SIG-M5 treated with dmso at 0.1 percent for 504 hours (cell line): ENCODE measurements around the gene OMP.
"Not testable (repeated sequence)": the region's sequence is repeated elsewhere in the genome, so short reads cannot be mapped to it uniquely, and the experiment has no call there.

Experiments
- DNase-seq: peaks from one replicate; lab custom pipeline; 2025; ENCODE audit not compliant: unreplicated experiment; lab: John Stamatoyannopoulos, UW

Gene OMP

DNA sequence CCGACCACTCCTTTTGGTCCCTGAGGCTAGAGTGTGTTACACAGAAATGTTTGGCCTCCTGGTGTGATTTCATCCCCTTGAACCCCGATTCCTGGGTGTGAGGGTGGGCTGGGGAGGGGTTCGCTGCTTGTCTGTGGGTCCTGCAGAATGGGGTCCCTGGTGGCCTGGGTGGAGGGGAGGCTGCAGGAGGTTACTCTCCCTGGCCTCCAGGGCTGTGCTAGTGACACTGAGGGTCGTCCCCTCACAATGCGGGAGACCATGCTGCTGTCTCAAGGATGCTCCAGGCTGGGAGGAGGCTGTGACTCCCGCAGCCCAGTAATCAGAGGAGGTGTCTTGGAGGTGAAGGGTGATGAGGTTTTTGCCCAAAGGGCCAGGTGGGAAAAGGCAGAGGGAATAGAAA lies 17.0 kb upstream of the OMP start:
- DNase-seq: no peak

DNA sequence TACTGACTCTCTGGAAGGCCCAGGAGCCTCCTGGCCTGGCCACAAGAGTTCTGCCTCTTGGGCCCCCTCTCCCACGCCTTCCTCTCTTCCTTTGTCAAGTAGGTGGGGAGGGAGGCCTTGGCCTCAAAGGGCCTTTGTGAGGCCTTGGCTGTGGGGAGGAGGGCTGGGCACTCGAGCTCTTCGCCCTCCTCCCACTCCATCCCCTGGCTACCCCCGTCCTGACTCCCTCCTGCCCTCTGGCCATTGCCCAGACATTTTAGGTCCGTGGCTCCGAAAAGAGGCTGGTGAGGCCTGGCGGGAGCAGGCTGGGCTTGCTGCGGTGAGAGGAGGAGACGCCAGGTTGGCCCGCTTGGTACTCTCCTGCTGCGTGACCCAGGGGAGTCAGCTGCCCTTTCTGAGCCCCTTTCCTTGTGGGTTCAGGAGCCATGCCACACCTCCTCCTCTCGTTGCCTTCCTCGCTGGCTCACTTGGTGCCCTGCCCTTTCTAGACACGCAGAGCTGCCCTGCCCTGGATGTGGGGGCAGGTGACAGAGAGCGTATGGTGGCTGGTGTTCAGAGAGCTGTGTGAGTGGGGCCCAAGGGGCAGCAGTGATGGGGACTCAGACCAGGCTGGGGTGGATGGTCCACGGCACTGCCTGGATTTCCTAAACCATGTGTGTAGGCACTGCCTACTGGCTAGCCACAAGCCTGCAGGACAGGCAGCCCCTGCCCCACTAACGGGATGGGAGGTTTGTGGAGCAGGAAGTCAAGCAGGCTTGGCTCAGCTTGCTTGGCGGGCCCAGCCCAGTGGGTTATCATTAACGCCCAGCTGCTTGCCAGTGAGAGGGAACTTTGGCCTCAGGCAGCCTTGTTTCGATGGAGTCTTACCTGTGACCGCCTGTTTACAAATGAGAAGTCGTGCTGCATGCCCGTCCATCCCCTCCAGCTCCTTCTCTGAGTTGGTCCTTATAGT lies 15.8 kb upstream of the OMP start:
- no peak for DNase-seq

DNA sequence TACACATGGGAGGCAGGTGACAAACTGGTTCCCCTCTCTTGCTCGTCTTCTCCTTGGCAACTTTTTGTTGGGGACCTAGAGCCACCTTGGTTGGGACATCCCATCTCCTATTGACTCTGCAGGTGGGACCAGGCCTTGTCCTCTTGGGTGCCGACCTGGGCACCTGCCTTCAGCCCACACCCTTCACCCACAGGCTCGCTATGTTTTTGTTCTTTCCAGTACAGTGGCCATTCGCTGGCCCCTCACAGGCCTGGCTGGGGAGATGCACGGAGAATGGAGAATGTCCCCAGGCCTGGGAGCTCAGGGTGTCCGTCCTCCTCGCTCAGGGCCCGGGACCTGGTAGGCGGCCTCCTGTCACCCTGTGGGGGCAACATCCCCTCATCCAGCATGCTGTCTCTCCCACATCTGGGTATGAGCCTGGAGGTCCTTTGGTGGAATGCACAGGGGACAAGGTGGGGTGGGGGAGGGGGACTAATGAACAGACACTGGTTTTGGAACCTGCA lies 14.9 kb upstream of the OMP start:
- no peak for DNase-seq

DNA sequence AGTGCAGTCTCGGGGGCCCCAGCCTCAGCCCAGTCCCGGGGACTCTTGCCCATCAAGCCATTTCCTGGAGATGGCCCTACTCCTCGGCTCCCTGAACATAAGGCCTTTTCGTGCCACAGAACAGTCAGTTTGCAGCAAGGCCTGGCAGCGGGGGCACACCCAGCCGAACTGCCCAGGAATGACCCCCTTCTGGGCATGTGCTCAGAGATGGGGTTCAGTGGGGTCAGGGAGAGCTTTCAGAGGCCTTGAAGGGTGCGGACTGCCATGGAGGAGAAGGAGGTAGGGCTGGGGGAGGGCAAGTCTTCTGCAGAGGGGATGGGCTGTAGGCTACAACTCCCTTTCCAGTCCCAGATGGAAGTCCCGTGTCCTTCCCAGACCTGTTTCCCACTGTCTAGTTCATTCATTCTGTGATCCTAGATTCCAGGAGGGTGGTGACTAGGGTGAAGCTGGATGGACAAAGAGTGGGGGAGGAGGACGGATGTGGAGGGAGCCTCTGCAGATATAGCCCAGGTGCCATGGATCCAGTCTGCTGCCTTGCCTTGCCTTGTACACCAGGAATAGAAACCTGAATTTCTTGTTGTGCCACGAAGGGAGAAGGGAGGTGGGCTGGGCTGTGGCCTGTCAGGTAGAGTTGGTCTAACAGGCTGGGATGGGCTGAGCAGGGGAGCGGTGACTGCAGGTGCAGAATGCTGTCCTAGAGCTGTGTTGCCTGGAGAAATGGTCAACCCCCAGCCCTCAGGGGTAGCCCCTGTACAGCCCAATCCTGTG lies 14.2 kb upstream of the OMP start:
- DNase-seq: peak; percentile 62

DNA sequence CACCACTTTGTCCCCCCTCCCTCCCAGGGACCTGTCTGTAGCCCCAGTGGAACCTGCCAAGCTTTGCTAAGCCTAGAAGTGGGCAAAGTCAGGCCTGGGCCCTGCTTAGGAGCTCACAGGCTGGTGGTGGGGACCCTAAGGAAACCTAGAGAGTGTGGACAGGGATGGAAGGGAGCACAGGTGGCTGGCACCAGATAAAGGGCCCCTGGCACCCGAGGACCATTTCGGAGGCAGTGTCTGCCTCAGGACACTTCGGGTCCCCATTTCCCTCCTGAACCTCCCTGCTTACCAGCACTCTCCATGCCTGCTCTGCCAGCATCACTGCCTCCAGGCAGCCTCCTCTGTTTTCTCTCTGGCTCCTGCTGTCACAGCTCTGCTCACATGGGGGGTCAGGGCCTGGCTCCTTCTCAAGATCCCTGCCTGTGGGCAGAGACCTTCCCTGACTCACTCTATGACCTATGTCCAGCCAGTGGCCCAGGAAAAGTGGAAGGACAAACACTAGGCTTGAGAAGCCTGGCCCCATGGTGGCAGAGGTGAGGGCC lies 13.6 kb upstream of the OMP start:
- DNase-seq: no peak

DNA sequence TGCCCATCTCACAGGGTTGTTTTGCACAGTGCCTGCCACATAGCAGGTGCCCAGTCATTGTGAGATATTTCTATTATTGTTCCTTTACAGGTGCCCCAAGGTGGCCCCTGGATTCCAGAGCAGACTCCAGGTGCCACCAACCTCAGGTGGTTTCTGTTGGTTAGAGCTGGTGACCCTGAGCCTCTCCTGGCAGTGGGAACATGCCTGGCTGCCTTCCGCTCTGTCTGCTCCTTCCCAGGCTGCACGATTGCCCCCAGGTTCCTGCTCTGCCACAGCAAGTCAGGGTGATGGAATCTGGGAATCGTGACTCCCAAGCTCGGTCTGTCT lies 12.6 kb upstream of the OMP start:
- DNase-seq: no peak

DNA sequence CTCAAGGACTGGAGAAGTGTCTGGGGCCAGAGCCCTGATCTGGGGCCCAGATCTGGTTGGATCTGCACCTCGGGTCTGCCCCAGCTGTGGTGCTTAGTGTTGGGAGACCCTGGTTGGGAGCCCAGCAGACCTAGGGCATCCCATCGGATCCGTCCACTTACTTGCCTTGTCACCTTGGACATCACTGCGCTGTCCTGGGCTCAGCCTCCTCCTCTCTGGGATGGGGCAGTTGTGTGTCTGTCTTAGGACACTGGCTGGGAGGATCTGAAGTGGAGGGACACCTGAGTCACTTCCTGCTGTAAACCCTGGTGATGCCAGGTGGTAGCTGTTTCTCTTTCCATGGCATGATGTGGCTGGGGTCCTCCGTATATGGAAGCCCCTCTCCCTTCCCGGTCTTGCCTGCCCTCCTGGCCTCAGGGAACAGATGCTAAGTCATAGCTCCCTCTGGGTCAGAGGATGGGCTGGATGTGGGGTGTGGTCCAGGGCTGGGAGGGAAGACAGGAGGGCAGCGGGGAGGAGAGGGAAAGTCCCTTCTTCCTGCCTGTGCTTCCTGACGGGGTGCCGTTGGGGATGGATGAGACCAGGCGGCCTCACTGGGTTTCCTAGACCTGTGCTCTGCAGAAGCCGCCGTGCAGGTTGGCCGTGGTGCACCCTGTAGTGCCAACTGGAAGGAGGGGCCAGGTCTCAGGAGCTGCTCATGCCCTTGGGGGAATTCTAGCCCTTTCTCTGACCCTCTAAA lies 12.1 kb upstream of the OMP start:
- no peak for DNase-seq

DNA sequence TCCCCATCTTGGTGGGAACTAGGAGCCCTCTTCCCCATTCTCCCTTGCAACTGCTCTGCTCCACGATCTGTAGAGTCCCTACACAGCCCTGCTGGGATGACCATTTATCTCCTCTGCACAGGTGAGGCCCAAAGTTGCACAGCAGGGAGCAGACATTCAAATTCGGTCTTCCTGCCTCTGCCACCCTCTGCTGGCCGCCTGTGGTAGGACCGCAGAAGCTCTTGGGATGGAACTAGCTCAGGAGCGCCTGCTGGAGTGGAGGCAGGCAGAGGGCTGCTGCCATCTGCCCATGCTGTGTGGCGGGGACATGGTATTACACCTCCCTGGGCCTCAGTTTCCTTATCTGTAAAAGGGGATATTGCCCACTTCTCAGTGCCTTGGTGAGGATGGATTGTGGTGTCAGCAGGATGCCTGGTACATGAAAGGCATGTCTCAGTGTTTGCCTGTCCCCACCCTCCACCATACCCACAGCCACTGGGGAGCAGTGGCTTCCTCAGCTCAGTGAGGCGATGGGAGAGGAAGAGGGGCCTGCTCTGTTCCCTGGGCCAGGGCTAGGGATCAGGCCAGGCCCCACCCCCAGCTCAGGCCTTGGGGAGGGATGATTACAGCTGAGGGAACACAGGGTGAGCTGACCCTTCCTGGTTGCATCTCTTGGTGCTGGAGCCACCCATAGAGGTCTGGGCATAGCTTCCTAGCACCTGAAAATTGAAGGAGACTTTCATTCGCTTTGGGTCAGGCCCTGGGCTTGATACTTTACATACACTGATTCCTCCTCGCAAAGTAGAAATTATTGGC lies 11.3 kb upstream of the OMP start:
- DNase-seq: peak; percentile 64

DNA sequence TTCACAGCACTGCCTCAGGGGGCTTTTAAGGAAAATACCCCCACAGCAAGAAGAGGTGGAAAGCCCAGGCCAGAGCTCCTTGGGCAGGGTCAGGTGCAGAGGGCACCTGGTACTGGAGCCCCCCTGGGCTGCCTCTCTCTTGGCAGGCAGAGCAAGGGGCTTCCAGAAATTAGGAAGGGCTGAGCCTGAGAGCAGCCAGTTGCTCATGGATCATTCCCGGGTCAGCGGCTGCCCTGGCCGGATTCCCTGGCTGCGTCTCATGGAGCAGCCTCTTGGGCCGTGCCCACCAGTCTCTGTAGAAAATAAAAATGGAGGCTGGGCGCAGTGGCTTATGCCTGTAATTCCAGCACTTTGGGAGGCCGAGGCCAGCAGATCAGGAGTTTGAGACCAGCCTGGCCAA lies 10.3 kb upstream of the OMP start:
- DNase-seq: no peak

DNA sequence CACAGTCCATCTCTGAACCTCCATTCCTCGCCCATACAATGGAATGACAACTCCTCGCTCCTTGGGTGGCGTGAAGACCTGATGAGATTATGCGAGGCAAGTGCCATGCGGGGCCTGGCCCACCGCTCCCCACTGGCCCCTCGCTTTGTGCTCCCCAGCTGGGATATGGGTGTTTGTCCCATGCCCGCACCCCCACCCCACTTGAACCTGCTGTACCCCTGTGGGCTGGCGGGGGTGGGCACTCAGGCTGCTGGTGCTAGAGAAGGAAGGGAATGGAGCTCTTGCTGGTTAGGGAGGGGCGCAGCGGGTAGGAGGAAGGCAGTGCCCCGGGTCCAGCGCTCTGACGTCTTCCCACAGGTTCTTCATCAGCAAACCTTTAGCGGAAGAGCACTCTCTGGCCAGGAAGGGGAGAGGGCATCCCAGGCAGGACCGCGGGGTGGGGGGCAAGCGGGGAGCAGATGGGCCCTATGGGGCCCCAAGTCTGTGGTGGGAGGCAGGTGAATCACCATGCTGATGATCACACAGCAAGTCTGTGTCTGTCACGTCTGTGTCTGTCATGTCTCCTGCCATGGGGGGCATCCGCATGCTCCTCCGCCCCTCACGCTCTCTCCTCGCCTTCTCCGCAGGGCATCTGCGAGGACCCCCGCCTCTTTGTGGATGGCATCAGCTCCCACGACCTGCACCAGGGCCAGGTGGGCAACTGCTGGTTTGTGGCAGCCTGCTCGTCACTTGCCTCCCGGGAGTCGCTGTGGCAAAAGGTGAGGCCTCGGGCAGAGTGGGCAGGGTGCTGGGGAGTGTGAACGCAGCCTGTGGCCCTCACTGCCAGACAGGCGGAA lies 9.4 kb upstream of the OMP start:
- no peak for DNase-seq

DNA sequence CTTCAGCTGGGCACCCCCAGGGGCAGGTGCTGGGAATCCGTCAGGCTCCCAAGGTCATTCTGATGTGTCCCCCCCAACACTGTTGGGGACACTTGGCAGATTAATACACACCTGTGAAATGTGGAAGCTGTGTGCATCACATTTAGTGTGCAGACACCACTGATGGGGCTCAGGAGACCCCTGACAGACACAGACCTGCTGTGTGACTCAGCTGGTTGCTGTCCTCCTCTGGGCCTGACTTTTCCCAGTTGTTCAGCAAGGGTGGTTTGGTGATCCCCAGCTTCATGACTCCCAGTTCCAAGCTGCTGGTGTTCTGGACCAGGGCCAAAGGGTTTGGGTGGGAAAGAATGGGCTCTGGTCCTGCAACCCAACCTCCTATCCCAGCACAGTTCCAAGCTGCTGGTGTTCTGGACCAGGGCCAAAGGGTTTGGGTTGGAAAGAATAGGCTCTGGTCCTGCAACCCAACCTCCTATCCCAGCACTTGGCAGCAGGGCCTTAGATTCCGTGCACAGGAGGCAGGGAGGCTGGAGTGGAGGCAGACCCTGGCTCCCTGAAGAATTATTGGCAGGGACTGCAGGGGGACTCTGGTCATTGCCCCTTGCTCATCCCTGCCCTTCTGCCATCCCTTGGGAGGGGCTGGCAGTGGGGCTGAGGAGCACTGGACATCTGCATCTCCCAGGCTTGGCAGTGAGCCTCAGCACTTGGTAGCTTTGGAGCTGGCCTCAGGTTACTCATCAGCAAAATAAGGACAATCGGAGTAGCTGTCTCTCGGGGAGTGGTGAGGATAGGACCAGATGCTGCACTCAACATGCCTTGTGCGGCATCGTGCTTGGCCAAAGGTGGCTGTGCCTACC lies 8.4 kb upstream of the OMP start:
- DNase-seq: no peak

DNA sequence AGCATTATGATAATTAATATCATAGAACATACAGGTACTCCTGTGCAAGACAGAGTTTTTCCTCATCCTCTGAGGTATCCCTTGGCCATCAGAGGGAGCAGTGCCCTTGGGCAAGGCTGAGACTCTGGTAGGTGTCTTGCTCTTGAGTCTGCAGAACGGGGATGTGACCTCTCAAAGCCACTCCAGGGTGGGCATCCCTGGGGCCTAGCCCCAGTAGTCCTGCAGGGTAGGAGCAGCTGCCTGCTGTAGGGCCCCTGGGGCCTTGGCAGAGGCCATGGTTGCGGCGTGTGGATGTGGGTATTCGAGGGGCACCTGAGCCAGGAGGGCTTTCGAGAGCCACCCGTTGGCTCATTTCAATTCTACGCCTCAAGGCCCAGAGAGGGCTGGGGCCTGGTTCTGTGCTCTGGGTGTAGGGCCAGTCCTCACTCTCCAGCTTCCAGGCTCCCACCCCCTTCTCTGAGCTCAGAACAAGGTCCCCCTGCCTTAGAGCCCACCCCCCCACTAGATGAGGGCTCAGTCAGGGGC lies 7.7 kb upstream of the OMP start:
- no peak for DNase-seq

DNA sequence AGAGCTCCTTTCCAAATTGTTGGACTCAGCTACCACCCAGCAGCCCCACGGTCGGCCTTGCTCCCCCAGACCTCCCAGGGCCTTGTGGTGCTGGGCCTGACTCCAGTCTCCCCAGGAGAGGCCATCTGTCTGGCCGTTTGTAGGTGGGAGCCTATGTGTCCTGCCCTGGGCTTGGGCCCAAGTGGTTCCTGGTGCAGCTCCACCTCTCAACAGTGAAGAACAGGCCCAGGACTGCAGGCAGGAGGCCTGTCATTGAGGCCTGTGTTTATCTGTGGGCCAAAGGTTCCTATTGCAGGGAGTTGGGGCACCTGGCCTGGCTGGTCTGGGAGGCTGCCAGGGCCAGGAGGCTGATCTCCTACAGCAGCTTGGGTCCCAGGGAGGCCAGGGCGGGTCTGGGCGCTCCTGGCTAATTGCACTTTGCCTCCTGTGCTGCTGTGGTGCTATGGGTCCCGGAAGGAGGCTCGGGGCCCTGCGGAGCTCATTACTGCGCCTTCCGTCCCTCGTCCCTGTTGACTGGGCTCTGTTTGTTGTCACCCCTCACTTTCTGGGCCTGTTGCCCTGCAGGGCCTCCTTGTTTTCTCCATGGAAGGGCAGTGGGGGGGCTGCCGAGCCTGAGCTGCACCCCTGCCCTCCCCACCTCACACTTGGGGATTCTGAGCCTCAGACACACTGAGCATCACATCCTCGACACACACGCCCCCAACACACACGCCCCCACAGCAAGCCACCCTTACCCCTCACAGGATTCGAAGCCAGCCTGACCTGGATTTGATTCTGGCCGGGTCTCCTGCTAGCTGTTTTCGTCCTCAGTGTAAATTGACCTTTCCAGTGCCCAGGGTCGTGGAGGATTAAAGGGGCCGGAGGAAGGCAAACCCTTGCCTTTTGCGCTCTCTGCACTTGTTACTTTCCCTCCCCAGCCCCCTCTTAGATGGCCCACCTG lies 6.8 kb upstream of the OMP start:
- no peak for DNase-seq

DNA sequence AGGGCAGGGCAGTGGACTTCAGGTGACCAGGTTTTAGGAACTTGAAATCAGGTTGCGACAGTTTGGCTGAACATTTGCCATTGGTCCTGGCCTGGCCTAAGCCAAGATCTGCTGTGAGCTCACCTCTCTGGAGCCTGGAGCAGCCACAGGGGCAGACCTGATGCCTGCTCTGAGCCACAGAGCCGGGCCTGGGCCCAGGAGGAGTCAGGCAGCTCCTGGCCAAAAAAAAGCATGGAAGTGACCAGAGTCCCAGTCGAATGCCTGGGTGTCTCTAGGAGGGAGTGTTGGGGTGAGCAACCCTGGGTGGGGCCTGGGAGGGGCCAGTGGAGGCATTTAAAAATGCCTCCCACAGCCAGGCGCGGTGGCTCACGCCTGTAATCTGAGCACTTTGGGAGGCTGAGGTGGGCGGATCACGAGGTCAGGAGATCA lies 6.0 kb upstream of the OMP start:
- DNase-seq: no peak

DNA sequence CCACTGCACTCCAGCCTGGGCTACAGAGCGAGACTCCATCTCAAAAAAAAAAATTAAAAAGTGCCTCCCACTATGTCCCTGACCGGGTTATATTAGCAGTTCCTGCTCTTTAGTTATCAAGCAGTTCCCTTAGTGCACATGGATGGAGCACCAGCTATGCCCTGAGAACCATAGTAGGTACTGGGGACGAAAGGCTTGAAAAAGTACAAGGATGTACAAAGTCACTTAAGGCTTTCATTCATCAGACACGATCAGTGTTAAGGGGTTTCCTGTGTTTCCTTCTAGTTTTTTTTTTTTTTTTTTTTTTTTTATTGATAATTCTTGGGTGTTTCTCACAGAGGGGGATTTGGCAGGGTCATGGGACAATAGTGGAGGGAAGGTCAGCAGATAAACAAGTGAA lies 5.5 kb upstream of the OMP start:
- not testable (repeated sequence) for DNase-seq

DNA sequence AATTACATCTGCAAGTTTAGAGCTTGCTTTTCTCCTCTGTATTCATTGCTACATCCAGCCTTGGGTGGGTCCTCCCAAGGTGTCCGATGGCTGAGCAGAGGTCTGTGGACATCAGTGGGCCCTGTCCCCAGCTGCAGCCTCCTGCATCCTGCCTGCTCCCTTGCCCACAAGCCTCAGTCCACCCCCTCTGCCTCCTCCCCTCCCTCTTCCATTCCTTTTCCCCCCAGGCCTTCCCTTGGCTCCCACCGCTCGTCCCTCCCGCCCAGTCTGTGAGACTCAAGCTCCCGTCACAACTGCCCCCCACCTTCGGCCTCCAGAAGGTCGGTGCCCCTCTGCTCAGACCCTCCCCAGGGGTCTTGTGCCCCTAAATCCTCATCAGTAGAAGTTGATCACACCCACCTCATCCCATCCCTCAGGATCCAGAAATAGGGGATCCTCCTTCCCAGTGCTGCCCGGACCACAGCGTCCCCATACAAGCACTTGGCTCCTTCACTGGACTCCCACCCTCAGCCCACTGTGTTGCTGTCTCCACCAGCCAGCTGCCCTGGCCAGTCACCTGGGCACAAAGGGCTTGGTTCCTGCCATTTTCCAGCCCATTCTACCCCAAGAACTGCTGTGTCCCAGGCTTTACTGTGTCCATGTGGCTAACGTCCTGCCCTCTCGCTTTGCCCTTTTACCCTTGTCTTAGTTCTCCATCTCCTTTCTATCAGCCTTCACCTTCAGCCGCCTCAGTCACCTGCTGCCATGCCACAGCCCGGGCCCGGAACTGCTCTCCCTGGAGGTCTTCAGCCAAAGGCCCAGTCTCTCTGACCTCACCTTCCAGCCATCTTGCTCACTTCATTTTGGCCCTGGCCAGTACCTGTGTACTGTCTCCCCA lies 2.2 kb upstream of the OMP start:
- DNase-seq: no peak
